Measurements from ENCODE around the gene MBD2.

Gene MBD2

DNA sequence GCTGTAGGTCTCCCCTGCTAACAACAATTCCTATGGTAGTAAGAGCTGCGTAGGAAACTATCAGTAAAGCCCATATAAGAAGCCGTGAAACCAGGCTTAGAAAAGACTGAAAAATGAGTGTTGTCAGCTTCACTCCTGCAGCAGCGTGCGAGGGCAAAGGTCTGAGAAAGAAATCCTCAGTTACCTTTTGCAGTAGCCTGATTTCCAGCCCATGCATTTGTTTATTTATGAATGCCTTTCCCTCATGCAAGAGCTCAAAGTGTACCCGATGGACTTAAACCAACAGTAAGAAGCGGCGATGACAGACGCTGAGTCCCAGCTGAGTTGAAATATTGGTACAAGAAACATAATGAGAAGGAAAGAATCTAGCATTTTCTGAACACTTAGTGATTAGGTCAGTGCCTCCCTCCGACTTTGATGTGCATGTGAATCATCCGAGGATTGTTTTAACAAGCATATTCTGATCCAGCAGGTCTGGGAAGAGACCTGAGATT lies 29.8 kb upstream of the MBD2 start:
- Histone ChIP-seq H3K9me3 (ENCODE audit: insufficient read depth, low read depth, low read length) (no peaks in the 10 kb centered on the region), H3K4me3 (ENCODE audit: low read length) (no peak overlapping the region), H3K36me3 (ENCODE audit: insufficient read depth, low read length) (no peaks in the 10 kb centered on the region), H3K4me1 (ENCODE audit: insufficient read depth, low read length) (peaks cover 56% of the 10 kb centered on the region), H3K9ac (ENCODE audit: low read depth, low read length) (no peak overlapping the region), H3K27ac (ENCODE audit: low read depth, low read length) (peak overlapping the region; percentile 1; the same call in 1 of the 2 replicates), H3K27me3 (ENCODE audit: insufficient read depth, low read length) (no peaks in the 10 kb centered on the region)
- WGBS: 40% methylated on average over 10 of the region's 10 CpGs

- H3K4me3 ChIP-seq (ENCODE audit: low read length): no peak overlapping the region
- no peaks in the 10 kb centered on the region for H3K27me3 ChIP-seq (ENCODE audit: insufficient read depth, low read length)
- H3K36me3 ChIP-seq (ENCODE audit: insufficient read depth, low read length): no peaks in the 10 kb centered on the region
- H3K4me1 ChIP-seq (ENCODE audit: insufficient read depth, low read length): peaks cover 50% of the 10 kb centered on the region
- H3K9ac ChIP-seq (ENCODE audit: low read depth, low read length): no peak overlapping the region
- no peak overlapping the region for H3K27ac ChIP-seq (ENCODE audit: low read depth, low read length)
- 72% methylated on average over 4 of the region's 4 CpGs for WGBS
- no peaks in the 10 kb centered on the region for H3K9me3 ChIP-seq (ENCODE audit: insufficient read depth, low read depth, low read length)
Observed at GRCh38 chr18:54251606-54252390, 27.3 kb upstream of the MBD2 start.

- H3K36me3 ChIP-seq (ENCODE audit: insufficient read depth, low read length): no peaks in the 10 kb centered on the region
- no peak overlapping the region for H3K27ac ChIP-seq (ENCODE audit: low read depth, low read length)
- H3K9me3 ChIP-seq (ENCODE audit: insufficient read depth, low read depth, low read length): no peaks in the 10 kb centered on the region
- no peak overlapping the region for H3K4me3 ChIP-seq (ENCODE audit: low read length)
- H3K27me3 ChIP-seq (ENCODE audit: insufficient read depth, low read length): no peaks in the 10 kb centered on the region
- 100% methylated on average over 2 of the region's 2 CpGs for WGBS
- no peak overlapping the region for H3K9ac ChIP-seq (ENCODE audit: low read depth, low read length)
- H3K4me1 ChIP-seq (ENCODE audit: insufficient read depth, low read length): peaks cover 48% of the 10 kb centered on the region
Observed at GRCh38 chr18:54250846-54251261, 26.4 kb upstream of the MBD2 start.

GRCh38 chr18:54247511-54248175 lies 23.2 kb upstream of the MBD2 start:
- Histone ChIP-seq H3K27me3 (ENCODE audit: insufficient read depth, low read length) (no peaks in the 10 kb centered on the region), H3K27ac (ENCODE audit: low read depth, low read length) (peak overlapping the region; percentile 94), H3K4me1 (ENCODE audit: insufficient read depth, low read length) (peaks cover 32% of the 10 kb centered on the region), H3K9ac (ENCODE audit: low read depth, low read length) (peak overlapping the region; percentile 72), H3K9me3 (ENCODE audit: insufficient read depth, low read depth, low read length) (no peaks in the 10 kb centered on the region), H3K4me3 (ENCODE audit: low read length) (peak overlapping the region; percentile 15), H3K36me3 (ENCODE audit: insufficient read depth, low read length) (no peaks in the 10 kb centered on the region)
- 9% methylated on average over 5 of the region's 9 CpGs for WGBS

DNA sequence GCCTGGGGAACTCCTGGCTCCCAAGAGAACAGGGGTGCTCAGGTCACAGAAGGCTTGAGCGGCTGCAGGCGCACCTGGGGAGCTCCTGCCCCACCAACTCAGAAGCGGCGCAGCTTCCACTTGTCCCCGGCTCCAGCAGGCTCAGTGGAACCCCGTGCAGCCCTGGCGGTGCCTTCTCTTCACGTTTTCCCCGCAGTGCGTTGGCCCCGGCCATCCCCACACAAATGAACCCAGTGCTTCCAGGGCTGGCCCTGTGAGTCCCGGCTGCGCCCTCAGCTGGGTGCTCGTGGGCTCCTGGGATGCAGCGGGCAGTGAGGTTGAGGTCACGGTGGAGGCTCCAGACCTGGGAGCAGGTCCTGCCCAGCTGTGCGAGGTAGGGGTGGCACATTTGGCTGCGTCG lies 17.9 kb upstream of the MBD2 start:
- Histone ChIP-seq H3K27me3 (ENCODE audit: insufficient read depth, low read length) (no peaks in the 10 kb centered on the region), H3K9me3 (ENCODE audit: insufficient read depth, low read depth, low read length) (no peaks in the 10 kb centered on the region), H3K4me1 (ENCODE audit: insufficient read depth, low read length) (peaks cover 12% of the 10 kb centered on the region), H3K27ac (ENCODE audit: low read depth, low read length) (no peak overlapping the region), H3K36me3 (ENCODE audit: insufficient read depth, low read length) (no peaks in the 10 kb centered on the region), H3K4me3 (ENCODE audit: low read length) (no peak overlapping the region), H3K9ac (ENCODE audit: low read depth, low read length) (no peak overlapping the region)
- 95% methylated on average over 18 of the region's 19 CpGs for WGBS

- Histone ChIP-seq H3K4me1 (ENCODE audit: insufficient read depth, low read length) (peaks cover 11% of the 10 kb centered on the region), H3K9ac (ENCODE audit: low read depth, low read length) (no peak overlapping the region), H3K27me3 (ENCODE audit: insufficient read depth, low read length) (no peaks in the 10 kb centered on the region), H3K9me3 (ENCODE audit: insufficient read depth, low read depth, low read length) (no peaks in the 10 kb centered on the region), H3K4me3 (ENCODE audit: low read length) (no peak overlapping the region), H3K27ac (ENCODE audit: low read depth, low read length) (no peak overlapping the region), H3K36me3 (ENCODE audit: insufficient read depth, low read length) (no peaks in the 10 kb centered on the region)
- WGBS: 66% methylated on average over 4 of the region's 4 CpGs
Observed at GRCh38 chr18:54241483-54241882, 17.0 kb upstream of the MBD2 start.

GRCh38 chr18:54240629-54241107 lies 16.2 kb upstream of the MBD2 start:
- Histone ChIP-seq H3K4me3 (ENCODE audit: low read length) (no peak overlapping the region), H3K9me3 (ENCODE audit: insufficient read depth, low read depth, low read length) (no peaks in the 10 kb centered on the region), H3K9ac (ENCODE audit: low read depth, low read length) (no peak overlapping the region), H3K27me3 (ENCODE audit: insufficient read depth, low read length) (no peaks in the 10 kb centered on the region), H3K27ac (ENCODE audit: low read depth, low read length) (no peak overlapping the region), H3K36me3 (ENCODE audit: insufficient read depth, low read length) (no peaks in the 10 kb centered on the region), H3K4me1 (ENCODE audit: insufficient read depth, low read length) (peaks cover 3% of the 10 kb centered on the region)
- WGBS: 95% methylated on average over 13 of the region's 13 CpGs

GRCh38 chr18:54239601-54240000 lies 15.1 kb upstream of the MBD2 start:
- Histone ChIP-seq H3K27ac (ENCODE audit: low read depth, low read length) (no peak overlapping the region), H3K9me3 (ENCODE audit: insufficient read depth, low read depth, low read length) (no peaks in the 10 kb centered on the region), H3K27me3 (ENCODE audit: insufficient read depth, low read length) (no peaks in the 10 kb centered on the region), H3K9ac (ENCODE audit: low read depth, low read length) (no peak overlapping the region), H3K36me3 (ENCODE audit: insufficient read depth, low read length) (no peaks in the 10 kb centered on the region), H3K4me1 (ENCODE audit: insufficient read depth, low read length) (no peaks in the 10 kb centered on the region), H3K4me3 (ENCODE audit: low read length) (no peak overlapping the region)
- whole genome bisulfite sequencing: 97% methylated on average over 2 of the region's 2 CpGs

- Histone ChIP-seq H3K27me3 (ENCODE audit: insufficient read depth, low read length) (no peaks in the 10 kb centered on the region), H3K4me3 (ENCODE audit: low read length) (no peak overlapping the region), H3K9me3 (ENCODE audit: insufficient read depth, low read depth, low read length) (no peaks in the 10 kb centered on the region), H3K9ac (ENCODE audit: low read depth, low read length) (no peak overlapping the region), H3K4me1 (ENCODE audit: insufficient read depth, low read length) (no peaks in the 10 kb centered on the region), H3K36me3 (ENCODE audit: insufficient read depth, low read length) (no peaks in the 10 kb centered on the region), H3K27ac (ENCODE audit: low read depth, low read length) (no peak overlapping the region)
- WGBS: 91% methylated on average over 2 of the region's 2 CpGs
Observed at GRCh38 chr18:54239091-54239490, 14.6 kb upstream of the MBD2 start.

DNA sequence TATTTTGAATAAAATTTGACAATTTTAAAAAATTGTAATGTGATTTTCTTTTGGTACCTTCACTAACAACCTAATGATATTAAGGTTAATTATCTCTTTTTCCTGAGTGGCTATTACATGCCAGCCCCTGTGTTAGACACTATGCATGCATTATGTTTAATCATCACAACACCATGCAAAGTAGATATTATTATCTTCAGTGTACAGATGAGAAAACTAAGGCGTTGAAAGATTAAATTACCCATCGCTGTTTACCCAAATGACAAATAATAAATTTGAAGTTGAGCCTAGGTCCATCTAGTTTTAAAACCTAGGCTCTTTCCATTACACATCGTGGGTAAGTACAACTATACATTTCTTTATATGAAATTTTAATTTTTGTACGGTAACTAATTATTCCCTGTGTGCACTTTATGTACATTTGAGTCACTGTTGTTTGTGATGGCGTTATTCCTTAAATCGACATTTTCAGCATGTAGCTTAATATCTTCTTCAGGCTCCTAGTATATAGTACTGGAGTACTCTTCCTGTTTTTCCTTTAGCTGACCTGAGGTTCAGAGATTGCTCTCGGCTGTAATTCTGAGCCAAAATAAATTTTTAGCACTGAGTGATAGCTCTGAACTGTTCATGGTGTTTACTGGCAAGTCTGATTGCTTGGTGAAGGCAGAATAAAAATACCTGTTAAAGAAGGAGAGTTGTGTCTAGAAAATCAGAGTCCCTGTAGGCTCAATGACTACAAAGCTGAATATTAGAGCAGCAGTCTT lies 13.9 kb upstream of the MBD2 start:
- 88% methylated on average over 6 of the region's 7 CpGs for WGBS
- Histone ChIP-seq H3K27ac (ENCODE audit: low read depth, low read length) (no peak overlapping the region), H3K27me3 (ENCODE audit: insufficient read depth, low read length) (no peaks in the 10 kb centered on the region), H3K36me3 (ENCODE audit: insufficient read depth, low read length) (no peaks in the 10 kb centered on the region), H3K4me1 (ENCODE audit: insufficient read depth, low read length) (no peaks in the 10 kb centered on the region), H3K9me3 (ENCODE audit: insufficient read depth, low read depth, low read length) (no peaks in the 10 kb centered on the region), H3K9ac (ENCODE audit: low read depth, low read length) (no peak overlapping the region), H3K4me3 (ENCODE audit: low read length) (no peak overlapping the region)

GRCh38 chr18:54235871-54236270 lies 11.4 kb upstream of the MBD2 start:
- Histone ChIP-seq H3K9ac (ENCODE audit: low read depth, low read length) (no peak overlapping the region), H3K27ac (ENCODE audit: low read depth, low read length) (no peak overlapping the region), H3K27me3 (ENCODE audit: insufficient read depth, low read length) (no peaks in the 10 kb centered on the region), H3K4me1 (ENCODE audit: insufficient read depth, low read length) (0 out of 2 replicates have a peak, but pooled peaks cover 7% of the 10 kb centered on the region), H3K4me3 (ENCODE audit: low read length) (no peak overlapping the region), H3K9me3 (ENCODE audit: insufficient read depth, low read depth, low read length) (no peaks in the 10 kb centered on the region), H3K36me3 (ENCODE audit: insufficient read depth, low read length) (no peaks in the 10 kb centered on the region)
- WGBS: 80% methylated on average over 8 of the region's 8 CpGs
